GM12865 (cell line): ENCODE data around the gene ERC2.

Experiments
- DNase-seq: peaks from one replicate; pipeline ENCODE4 v3.0.0; 2010; ENCODE audit warnings: low read depth
- H3K4me3 ChIP-seq: 2 replicates; pipeline ENCODE4 v1.5.1; 2011; ENCODE audit warnings: mild to moderate bottlenecking, low read depth, low read length, control low read depth
- TF ChIP-seq, protein P1 (sequence below): IDR thresholded peaks from 2 replicates; pipeline ENCODE4 v1.5.1; 2011; ENCODE audit warnings: low read length, control low read depth, low read depth, inconsistent platforms; ENCODE audit not compliant: insufficient read depth; ENCODE audit errors: missing control alignments

ERC2 gene

DNA sequence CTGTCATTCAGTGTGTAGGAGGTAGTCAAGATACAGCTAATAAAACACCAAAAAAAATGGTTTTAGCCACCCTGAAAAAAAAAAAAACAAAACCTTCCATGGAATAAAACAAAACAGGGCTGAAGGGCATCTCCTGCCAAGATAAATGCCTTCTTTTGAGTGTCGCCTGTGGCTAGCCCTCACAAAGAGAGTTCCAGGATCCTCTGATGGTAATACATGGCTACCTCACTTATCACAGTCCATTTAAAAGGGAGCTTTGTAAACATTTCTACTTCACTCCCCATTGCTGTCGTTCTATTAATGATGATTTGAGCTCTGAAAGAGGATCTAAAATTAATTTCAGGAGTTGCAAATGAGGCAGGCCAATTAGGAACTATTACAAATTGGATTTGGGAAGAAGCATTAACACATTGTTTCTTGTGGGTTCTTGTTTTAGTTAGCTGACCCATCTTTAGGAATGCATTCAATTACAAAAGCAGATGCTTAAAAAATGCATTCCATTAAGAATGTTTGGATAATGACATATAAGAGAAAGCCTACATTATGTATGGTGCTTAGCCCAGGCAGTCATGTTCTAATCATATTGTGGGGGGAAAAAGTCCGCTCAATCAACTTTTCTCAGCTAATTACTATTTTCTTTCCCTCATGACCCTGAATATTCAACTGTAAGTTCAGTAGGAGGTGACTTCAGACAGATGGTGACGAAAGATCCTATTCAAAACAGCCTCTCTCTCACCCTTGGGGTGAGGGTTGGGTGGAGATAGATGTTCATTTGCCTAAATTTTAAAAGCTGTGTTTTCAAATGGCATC, 726.0 kb downstream of the ERC2 start:
- H3K4me3 ChIP-seq, result no peak overlapping the region
- TF ChIP-seq, protein P1, sequence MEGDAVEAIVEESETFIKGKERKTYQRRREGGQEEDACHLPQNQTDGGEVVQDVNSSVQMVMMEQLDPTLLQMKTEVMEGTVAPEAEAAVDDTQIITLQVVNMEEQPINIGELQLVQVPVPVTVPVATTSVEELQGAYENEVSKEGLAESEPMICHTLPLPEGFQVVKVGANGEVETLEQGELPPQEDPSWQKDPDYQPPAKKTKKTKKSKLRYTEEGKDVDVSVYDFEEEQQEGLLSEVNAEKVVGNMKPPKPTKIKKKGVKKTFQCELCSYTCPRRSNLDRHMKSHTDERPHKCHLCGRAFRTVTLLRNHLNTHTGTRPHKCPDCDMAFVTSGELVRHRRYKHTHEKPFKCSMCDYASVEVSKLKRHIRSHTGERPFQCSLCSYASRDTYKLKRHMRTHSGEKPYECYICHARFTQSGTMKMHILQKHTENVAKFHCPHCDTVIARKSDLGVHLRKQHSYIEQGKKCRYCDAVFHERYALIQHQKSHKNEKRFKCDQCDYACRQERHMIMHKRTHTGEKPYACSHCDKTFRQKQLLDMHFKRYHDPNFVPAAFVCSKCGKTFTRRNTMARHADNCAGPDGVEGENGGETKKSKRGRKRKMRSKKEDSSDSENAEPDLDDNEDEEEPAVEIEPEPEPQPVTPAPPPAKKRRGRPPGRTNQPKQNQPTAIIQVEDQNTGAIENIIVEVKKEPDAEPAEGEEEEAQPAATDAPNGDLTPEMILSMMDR, result no peak
- DNase-seq, result no peak

DNA sequence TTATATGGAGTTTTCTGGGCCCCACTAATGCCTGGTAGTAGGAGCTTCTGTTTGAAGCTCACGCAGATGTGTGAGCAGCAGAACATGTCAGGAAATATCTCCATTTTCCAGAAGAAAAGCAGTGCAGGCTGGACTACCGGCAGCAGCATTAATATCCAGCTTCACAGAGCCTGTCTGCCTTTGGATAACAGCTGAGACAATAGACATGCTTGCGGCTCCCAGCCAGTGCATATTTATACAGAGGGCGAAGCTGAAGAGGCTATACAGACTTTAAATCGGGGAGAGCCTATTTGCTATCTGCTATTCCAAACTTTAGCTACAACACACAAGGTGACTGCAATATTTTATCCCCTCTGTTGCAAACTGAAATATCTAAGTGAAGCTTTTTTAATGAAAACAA, 731.1 kb downstream of the ERC2 start:
- TF ChIP-seq, protein P1, result no peak
- H3K4me3 ChIP-seq, result no peak overlapping the region
- no peak for DNase-seq

DNA sequence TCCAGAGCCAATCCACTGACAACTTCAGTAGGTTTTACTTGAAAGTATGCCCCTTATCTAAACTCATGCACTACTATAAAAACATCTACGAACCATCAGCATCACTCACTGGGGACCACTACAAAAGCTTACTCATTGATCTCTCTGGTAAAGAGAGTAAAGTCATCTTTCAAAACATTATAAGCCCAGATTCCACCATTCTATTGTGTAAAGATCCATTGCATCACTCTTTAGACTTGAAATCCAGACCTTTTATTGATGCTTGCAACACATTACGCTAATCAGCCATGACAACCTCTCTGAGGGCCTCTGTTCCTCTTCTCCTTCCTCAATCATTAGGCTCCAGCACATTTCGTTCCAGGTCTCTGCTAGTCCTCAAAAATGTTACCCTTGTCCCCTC, 732.3 kb downstream of the ERC2 start:
- TF ChIP-seq, protein P1, result no peak
- no peak for DNase-seq
- no peak overlapping the region for H3K4me3 ChIP-seq

DNA sequence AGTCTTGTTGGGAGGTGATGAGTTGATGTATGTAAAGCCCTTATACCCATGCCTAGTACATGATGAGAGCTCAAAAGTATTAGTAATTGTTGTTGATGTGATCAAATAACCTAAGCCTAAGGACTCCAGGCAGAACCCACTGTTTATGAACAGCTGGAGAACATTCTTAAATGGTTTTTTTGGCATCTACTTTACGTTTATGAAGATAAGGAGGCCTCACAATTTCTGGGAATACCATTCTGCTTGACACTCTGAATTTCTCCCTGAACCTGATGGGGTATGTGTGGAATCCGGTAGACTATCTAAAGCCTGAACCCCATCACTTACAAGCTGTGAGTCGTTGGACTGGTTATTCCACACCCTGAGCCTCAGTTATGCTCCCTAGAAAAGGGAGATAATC, 736.5 kb downstream of the ERC2 start:
- TF ChIP-seq, protein P1, result no peak
- no peak overlapping the region for H3K4me3 ChIP-seq
- no peak for DNase-seq

DNA sequence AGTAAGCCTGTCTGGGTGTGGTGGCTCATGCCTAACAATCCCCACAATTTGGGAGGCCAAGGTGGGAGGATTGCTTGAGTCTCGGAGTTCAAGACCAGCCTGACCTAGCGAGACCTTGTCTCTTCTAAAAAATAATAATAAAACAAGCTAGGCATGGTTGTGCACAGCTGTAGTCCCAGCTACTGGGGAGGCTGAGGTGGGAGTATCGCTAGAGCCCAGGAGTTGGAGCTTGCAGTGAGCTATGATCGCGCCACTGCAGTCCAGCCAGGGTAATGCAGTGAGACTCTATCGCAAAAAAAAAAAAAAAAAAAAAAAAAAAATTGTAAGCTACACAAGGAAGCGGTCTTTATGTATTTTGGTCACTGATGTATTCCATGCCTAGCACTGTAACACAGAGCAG, 738.7 kb downstream of the ERC2 start:
- DNase-seq, result no peak
- H3K4me3 ChIP-seq, result no peak overlapping the region
- TF ChIP-seq, protein P1, result no peak

DNA sequence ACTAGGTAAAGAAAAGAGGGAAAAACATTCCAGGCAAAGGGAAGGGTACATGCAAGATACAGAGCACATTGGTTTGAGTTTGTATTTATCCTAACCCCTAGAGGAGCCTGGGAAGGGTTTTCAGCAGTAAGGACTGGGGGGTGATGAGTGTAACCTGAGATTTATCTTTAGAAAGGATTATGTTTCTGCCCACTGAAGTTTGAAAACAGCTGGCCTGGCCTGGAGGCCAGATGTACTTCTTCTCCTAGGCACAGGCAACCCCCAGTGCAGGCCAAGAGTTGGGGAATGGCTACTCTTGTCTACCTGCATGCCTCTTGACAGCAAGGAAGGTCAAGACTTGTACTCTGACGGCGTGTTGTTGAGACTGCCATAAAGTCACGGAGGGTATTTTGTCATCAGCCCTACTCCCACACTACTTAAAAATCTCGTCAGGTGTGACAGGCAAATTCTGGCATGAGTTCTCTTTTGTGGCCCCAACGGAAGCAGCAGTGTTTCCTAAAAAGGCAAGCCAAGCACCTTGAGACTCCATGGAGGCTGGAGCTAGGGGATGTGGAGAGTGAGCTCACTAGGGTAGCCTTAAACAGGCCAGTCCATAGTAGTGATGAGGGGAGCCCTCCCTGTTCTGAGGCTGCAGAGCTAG, 739.7 kb downstream of the ERC2 start:
- H3K4me3 ChIP-seq, result no peak overlapping the region
- no peak for DNase-seq
- TF ChIP-seq, protein P1, result no peak

DNA sequence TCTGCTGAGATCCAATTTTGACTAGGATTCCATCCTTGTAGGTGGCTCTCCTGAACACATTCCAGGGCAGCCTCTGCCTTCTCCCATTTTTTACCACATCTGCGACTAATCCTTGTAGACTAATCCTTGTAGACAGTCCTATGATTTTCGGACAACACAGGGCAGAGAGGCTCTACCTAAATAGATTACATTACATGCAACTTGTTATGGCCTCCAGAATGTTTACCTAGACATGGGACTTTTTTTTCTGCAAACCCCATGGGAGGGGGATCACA, 741.8 kb downstream of the ERC2 start:
- H3K4me3 ChIP-seq, result no peak overlapping the region
- DNase-seq, result no peak
- TF ChIP-seq, protein P1, result no peak
